ENCODE measurements around the gene BAD. TPM values are rescaled to one million over a fixed set of nuclear protein-coding genes. Genes with fewer than 3 reads are reported as not detected.

BAD gene
- total and polyA plus RNA-seq, 2 of the 13 experiments (the other 11 are each of a cell fraction or from before 2014, with no cell fraction given), result 17.9 to 28.5 TPM

DNA sequence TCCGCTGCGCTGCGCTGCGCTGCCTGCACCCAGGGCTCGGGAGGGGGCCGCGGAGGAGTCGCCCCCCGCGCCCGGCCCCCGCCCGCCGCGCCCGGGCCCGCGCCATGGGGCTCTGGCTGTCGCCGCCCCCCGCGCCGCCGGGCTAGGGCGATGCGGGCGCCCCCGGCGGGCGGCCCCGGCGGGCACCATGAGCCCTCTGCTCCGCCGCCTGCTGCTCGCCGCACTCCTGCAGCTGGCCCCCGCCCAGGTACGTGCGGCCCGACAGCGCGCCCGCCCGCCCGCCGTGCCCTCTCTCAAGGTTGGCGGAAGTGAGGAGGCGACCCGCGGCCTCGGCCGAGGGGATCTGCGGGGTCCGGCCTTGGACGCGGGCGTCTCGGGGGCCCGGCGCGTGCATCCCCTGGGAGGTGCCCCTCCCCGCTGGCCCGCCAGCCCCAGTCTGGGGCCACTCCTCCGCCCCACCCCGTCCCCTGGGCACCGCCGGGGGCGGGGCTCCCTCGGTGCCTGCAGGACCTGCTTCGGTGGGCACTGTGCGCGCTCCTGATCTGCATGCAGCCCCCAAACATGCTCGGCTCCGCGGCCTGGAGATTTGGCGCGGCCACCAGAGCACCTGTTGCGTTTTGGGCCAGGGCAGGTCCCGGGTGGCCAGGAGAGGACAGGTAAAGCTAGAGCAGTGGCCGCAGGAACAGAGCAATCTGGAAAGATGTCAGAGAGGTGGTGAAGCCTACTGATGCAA, 49.7 kb downstream of the BAD start (continued):
- TF ChIP-seq, protein P1, sequence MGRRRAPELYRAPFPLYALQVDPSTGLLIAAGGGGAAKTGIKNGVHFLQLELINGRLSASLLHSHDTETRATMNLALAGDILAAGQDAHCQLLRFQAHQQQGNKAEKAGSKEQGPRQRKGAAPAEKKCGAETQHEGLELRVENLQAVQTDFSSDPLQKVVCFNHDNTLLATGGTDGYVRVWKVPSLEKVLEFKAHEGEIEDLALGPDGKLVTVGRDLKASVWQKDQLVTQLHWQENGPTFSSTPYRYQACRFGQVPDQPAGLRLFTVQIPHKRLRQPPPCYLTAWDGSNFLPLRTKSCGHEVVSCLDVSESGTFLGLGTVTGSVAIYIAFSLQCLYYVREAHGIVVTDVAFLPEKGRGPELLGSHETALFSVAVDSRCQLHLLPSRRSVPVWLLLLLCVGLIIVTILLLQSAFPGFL (CRISPR knock-in tag; IDR thresholded peaks at IDR 0.05), result no peak
- no peak for TF ChIP-seq ZBTB21 (CRISPR knock-in tag; IDR thresholded peaks at IDR 0.05)
- no peak for TF ChIP-seq ELF1 (CRISPR knock-in tag; IDR thresholded peaks at IDR 0.05)
- TF ChIP-seq ZNF431 (CRISPR knock-in tag; IDR thresholded peaks at IDR 0.05; ENCODE audit: borderline replicate concordance, low read depth), result peak; percentile 10; the same call in 1 of the 2 replicates
- TF ChIP-seq ZNF264 (CRISPR knock-in tag; IDR thresholded peaks at IDR 0.05), result no peak
- TF ChIP-seq, protein P2, sequence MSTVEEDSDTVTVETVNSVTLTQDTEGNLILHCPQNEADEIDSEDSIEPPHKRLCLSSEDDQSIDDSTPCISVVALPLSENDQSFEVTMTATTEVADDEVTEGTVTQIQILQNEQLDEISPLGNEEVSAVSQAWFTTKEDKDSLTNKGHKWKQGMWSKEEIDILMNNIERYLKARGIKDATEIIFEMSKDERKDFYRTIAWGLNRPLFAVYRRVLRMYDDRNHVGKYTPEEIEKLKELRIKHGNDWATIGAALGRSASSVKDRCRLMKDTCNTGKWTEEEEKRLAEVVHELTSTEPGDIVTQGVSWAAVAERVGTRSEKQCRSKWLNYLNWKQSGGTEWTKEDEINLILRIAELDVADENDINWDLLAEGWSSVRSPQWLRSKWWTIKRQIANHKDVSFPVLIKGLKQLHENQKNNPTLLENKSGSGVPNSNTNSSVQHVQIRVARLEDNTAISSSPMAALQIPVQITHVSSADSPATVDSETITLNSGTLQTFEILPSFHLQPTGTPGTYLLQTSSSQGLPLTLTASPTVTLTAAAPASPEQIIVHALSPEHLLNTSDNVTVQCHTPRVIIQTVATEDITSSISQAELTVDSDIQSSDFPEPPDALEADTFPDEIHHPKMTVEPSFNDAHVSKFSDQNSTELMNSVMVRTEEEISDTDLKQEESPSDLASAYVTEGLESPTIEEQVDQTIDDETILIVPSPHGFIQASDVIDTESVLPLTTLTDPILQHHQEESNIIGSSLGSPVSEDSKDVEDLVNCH (CRISPR knock-in tag; IDR thresholded peaks at IDR 0.05), result no peak
- TF ChIP-seq, protein P3, sequence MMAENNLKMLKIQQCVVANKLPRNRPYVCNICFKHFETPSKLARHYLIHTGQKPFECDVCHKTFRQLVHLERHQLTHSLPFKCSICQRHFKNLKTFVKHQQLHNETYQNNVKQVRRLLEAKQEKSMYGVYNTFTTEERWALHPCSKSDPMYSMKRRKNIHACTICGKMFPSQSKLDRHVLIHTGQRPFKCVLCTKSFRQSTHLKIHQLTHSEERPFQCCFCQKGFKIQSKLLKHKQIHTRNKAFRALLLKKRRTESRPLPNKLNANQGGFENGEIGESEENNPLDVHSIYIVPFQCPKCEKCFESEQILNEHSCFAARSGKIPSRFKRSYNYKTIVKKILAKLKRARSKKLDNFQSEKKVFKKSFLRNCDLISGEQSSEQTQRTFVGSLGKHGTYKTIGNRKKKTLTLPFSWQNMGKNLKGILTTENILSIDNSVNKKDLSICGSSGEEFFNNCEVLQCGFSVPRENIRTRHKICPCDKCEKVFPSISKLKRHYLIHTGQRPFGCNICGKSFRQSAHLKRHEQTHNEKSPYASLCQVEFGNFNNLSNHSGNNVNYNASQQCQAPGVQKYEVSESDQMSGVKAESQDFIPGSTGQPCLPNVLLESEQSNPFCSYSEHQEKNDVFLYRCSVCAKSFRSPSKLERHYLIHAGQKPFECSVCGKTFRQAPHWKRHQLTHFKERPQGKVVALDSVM (CRISPR knock-in tag; IDR thresholded peaks at IDR 0.05), result no peak
- TF ChIP-seq ZFP36L2 (CRISPR knock-in tag; IDR thresholded peaks at IDR 0.05), result no peak
- TF ChIP-seq, protein P4, sequence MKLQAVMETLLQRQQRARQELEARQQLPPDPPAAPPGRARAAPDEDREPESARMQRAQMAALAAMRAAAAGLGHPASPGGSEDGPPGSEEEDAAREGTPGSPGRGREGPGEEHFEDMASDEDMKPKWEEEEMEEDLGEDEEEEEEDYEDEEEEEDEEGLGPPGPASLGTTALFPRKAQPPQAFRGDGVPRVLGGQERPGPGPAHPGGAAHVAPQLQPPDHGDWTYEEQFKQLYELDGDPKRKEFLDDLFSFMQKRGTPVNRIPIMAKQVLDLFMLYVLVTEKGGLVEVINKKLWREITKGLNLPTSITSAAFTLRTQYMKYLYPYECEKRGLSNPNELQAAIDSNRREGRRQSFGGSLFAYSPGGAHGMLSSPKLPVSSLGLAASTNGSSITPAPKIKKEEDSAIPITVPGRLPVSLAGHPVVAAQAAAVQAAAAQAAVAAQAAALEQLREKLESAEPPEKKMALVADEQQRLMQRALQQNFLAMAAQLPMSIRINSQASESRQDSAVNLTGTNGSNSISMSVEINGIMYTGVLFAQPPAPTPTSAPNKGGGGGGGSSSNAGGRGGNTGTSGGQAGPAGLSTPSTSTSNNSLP (IDR thresholded peaks at IDR 0.05; ENCODE audit: low read depth, low read length), result no peak
- no peak for TF ChIP-seq CHD4 (IDR thresholded peaks at IDR 0.05; ENCODE audit: borderline replicate concordance, low read length)
- TF ChIP-seq MTF1 (CRISPR knock-in tag; IDR thresholded peaks at IDR 0.05), result no peak
- TF ChIP-seq, protein P5, sequence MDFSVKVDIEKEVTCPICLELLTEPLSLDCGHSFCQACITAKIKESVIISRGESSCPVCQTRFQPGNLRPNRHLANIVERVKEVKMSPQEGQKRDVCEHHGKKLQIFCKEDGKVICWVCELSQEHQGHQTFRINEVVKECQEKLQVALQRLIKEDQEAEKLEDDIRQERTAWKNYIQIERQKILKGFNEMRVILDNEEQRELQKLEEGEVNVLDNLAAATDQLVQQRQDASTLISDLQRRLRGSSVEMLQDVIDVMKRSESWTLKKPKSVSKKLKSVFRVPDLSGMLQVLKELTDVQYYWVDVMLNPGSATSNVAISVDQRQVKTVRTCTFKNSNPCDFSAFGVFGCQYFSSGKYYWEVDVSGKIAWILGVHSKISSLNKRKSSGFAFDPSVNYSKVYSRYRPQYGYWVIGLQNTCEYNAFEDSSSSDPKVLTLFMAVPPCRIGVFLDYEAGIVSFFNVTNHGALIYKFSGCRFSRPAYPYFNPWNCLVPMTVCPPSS (IDR thresholded peaks at IDR 0.05), result no peak
- TF ChIP-seq ZMYM2 (CRISPR knock-in tag; IDR thresholded peaks at IDR 0.05), result no peak
- no peak for TF ChIP-seq GATA4 (IDR thresholded peaks at IDR 0.05; ENCODE audit: borderline replicate concordance, low read depth)
- TF ChIP-seq, protein P6, sequence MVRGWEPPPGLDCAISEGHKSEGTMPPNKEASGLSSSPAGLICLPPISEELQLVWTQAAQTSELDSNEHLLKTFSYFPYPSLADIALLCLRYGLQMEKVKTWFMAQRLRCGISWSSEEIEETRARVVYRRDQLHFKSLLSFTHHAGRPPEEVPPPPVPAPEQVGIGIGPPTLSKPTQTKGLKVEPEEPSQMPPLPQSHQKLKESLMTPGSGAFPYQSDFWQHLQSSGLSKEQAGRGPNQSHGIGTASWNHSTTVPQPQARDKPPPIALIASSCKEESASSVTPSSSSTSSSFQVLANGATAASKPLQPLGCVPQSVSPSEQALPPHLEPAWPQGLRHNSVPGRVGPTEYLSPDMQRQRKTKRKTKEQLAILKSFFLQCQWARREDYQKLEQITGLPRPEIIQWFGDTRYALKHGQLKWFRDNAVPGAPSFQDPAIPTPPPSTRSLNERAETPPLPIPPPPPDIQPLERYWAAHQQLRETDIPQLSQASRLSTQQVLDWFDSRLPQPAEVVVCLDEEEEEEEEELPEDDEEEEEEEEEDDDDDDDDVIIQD (CRISPR knock-in tag; IDR thresholded peaks at IDR 0.05; ENCODE audit: low read depth), result peak; percentile 18; the same call in 1 of the 2 replicates
- TF ChIP-seq HNRNPK (IDR thresholded peaks at IDR 0.05; ENCODE audit: low read depth, low read length, poor library complexity, severe bottlenecking), result peak; percentile 30
- no peak for TF ChIP-seq ZKSCAN8 (CRISPR knock-in tag; IDR thresholded peaks at IDR 0.05; ENCODE audit: borderline replicate concordance)
- no peak for TF ChIP-seq KLF9 (CRISPR knock-in tag; IDR thresholded peaks at IDR 0.05; ENCODE audit: low read depth)
